HG03342 (cell line): ENCODE results near the gene PTGER1.

ENCODE experiments used
- ATAC-seq: cut with Tn5 transposase; IDR thresholded peaks from one replicate; pipeline ENCODE4 v1.9.1; 2021; ENCODE audit warnings: mild to moderate bottlenecking, moderate library complexity; ENCODE audit not compliant: unreplicated experiment

The PTGER1 gene

GRCh38 chr19:14503285-14503684 lies 28.1 kb upstream of the PTGER1 start:
- no peak for ATAC-seq

DNA sequence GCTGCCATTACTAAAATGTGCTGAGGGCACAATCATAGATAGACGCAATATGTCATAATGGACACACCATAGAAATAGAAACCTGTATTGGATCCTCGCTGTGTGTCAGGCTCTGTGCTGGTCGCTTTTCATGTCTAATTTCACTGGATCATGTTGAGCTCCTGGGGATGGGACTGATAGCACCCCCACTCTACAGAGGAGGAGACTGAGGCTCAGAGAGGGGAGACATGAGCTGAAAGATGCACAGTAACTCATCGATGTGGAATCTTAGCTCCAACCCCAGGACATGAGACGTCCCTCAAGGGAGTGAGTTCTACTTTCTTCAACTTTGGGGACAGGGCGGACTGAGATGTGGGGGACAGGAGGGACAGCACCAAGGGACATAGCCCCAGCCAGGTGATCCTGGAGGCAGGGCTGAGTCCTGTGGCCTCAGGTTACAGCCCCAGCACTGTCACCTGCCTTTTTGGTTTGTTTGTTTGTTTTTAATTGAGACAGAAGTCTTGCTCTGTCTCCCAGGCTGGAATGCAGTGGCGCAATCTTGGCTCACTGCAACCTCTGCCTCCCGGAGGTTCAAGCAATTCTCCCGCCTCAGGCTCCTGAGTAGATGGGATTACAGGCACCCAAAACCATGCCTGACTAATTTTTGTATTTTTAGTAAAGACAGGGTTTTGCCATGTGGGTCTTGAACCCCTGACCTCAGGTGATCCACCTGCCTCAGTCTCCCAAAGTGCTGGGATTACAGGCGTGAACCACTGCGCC lies 27.4 kb upstream of the PTGER1 start:
- no peak for ATAC-seq

DNA sequence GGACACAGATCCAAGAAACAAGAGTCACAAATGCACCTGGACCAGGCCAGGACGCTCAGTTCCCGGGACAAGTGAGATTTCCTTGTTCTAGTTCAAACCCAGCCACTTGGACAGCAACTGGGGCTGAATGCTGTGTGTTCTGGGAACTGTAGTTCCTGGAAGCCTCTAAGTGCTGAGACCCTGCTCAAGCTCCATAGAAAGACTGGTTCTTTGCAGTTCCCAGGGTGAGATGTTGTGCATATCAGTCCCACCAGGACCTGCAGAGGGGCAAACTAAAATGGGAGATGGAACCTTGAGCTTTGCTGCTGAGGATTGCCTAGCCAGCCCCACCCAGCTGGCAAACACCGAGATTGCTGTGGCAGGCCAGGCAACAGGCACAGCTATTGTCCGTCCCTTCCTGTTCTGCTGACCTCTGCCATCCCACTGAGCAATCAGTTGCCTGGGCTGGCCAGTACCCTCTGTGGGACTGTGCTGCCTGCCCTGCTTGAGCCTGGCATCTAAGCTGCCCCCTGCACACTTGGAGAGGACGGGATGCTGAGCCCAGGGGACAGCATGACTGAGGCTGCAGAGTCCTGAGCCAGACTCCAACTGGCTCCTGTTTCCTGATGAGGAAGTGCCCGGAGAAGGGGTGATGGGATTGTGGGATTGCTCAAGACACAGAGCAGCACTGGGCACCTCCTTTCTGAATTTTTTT lies 22.2 kb upstream of the PTGER1 start:
- ATAC-seq = no peak

DNA sequence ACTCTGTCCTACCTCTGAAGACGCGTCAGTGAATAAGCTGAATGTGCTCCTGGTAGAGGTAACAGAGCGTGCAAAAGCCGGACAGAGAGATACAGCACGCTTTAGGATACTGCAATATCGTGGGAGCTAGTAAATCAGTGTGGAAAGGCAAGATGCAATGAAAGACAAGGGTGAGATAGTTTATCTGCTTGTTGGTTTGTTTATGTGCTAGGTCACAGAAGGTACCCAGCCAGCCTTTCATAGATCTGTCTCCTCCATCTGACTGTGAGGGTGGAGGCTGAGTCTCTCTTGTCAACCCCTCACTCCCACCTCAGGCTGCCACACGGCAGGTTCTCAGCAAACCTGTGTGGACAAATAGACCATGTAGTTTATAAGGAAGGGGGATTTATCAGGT lies 21.7 kb upstream of the PTGER1 start:
- ATAC-seq = no peak

- no peak for ATAC-seq
Measured at GRCh38 chr19:14496029-14496833, 21.1 kb upstream of the PTGER1 start, which contains the start of gene GIPC1. GIPC1 (minus strand) TSS chr19:14496127; CDS start chr19:14482976, 13,151 bp downstream.

DNA sequence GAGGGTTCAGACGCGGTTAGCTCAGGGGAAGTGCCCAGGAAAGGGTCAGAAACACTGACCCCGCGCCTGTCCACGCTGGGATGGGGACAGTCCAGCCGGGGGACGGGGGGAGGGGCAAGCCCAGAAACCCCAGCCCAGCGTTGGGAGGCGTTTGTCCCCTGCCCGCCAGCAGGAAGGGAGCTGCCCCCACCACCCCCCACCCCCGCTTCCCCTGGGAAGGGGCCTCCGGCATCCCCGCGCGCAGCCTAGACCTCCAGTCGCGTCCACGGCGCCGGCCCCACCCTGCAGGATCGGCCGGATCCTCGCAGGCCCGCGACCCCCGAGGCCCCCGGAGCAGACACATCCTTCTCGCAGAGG lies 20.5 kb upstream of the PTGER1 start:
- no peak for ATAC-seq

GRCh38 chr19:14494910-14495671 lies 19.9 kb upstream of the PTGER1 start:
- ATAC-seq = no peak

DNA sequence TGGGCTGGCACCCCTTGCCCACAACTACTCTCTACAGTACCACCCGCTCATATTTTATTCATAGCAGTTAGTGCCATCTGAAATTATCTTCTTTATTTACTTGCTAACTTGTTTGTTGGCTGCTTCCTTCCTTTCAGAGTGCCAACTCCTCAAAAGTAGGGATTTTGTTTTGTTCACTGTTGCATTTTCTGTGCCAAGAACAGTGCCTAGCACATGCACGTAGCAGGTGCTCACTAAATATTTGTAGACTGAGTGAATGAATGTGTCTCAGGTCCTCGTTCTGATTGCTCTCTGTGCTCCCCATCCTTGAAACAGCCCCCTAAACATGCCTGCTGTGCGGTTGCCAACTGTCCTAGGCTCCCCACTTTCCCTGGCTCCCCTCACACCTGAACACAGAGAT lies 19.3 kb upstream of the PTGER1 start:
- no peak for ATAC-seq

DNA sequence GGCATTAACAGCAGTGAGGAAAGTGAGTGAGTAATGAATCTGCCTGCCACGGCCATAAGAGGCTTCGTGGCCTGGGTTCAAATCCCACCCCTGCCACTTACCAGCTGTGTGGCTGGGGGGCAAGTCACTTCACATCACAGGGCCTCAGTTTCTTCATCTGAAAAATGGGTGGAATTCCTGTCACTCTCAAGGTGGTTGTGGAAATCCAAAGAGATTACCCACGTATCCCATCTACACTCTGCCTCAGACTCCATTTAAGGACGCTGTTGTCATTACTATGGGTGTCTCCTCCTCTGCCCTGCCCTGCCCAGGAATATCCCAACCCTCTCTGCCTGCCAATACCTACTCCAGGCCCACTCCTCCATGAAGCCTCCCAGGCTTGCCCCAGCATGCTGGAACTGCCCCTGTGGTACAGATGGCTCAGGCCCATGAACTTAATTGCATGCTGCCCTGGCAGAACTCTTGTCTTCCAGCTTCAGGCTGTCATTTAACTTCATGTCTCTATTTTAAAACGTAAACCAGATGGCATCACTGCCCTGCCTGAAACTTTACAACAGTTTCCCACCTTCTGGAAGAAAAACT lies 17.7 kb upstream of the PTGER1 start:
- no peak for ATAC-seq

DNA sequence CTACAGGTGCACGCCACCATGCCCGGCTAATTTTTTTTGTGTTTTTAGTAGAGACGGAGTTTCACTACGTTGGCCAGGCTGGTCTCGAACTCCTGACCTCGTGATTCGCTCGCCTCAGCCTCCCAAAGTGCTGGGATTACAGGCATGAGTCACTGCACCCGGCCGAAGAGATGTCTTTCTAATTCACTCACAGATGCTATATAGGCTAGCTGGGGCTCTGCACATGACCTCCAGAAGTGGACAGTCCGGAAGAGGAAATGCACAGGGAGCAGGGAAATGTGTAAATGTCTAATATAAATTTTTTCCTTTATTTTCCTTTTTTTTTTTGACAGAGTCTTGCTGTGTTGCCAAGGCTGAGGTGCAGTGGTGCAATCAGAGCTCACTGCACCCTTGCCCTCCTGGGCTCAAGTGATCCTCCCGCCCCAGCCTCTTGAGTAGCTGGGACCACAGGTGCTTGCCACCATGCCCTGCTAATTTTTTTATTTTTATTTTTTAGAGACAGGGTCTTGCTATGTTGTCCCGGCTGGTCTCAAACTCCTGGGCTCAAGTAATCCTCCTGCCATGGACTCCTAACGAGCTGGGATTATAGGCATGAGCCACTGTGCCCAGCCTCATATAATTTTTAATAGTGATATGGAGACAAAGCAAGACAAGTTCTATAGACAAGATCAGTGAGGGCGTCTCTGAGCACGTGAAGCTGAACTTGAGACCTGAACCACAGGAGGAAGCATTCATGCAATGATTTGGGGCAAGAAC lies 12.4 kb upstream of the PTGER1 start:
- no peak for ATAC-seq

DNA sequence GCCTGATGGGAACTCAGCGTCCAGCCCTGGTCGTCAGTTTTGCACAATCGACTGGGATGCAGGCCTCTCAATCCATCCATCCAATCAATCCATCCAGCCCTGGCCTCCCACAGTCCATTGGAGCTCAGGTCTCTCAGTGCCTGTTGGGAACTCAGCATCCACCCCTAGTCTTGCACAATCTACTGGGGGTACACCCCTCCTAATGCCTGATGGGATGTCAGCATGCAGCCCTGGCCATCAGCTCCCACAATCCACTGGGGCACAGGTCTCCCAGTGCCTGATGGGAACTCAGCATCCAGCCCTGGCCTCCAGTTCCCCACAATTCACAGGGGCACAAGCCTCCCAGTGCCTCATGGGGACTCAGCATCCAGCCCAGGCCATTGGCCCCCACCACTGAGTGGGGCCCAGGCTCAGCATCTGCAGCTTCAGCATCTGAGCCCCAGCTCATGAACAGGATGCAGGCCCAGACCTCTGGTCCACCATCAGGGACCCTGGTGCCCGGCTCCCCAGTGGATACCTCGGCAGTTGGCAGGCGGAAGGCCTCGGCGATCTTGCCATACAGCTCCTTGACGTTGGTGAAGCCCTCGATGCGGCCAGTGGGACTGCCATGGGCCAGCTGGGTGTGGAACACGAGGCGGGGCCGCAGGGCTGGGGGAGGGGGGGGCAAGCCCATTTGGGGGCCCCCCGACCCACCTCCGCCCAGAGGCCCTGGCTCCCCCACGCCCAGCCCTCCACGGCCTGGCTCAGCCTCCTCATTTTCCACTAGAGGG lies 7.2 kb upstream of the PTGER1 start:
- ATAC-seq = no peak

- no peak for ATAC-seq
Measured at GRCh38 chr19:14480700-14481079, 5.5 kb upstream of the PTGER1 start.

DNA sequence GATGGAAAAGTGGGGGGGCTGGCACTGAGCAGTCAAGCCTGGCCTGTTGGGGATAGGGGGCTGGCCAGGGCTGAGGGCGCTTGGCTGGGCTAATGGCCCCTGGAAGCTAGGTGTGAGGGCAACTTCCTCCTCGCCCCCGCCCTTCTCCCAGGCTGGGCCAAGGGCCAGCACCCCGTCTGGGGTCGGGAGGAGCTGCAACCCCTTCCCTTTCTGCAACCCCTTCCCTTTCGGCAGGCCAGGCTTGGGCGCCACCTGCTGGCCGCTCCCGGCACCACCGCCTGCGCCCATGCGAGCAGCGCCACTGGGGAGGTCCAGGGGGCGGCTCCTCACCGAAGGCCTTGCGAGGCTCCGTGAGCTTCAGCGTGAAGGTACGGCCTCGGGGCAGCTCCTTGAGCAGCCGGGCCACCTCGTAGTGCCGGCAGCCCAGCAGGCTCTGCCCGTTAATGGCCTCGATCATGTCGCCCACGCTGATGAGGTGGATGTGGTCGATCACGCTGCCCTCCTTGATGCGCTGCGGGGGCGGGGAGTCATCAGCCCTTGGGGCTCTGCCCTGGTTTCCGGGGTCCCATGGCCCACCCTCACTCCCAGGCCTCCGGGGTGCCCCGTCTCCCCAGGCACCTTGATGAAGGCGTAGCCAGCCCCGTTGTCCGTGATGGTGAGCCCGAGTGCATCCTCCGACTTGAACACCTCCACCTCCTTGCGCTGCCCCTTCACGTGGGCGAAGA lies 5.0 kb upstream of the PTGER1 start:
- no peak for ATAC-seq

- no peak for ATAC-seq
Measured at GRCh38 chr19:14479309-14479974, 4.3 kb upstream of the PTGER1 start.

GRCh38 chr19:14478113-14478545 lies 3.0 kb upstream of the PTGER1 start:
- ATAC-seq = no peak

DNA sequence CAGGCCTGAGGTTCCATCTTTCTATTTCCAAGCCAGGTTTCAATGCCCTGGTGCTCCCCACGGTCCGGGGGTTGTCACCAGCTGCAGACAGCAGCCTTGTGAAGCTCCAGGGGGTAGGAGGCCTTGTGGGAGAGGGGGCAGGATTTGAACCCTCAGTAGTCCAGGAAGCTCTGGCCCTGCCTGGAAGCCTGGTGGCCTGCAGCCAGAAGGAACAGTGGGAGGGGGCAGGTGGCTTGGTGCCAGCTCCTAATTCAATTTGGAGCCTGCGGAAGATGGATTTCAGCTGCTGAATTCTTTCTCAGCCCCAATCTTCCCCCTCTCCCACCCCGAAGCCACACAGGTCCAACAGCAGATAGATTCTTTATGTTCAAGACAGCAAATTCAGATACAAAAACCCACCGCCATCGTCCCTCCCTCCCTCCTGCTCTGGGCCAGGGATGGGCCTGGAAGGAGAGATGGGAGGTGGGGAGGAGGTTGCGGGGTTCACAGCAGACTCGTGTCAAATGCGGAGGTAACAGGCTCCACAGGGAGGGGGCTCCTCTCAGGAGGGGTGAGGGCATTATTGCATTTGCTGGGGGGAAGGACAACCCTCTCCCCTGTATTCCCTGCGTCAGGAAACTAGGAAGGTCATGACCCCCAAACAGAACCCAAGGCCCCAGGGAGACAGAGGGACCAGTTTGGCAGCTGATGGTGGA lies 2.4 kb upstream of the PTGER1 start:
- ATAC-seq = no peak

GRCh38 chr19:14476673-14477401 lies 1.7 kb upstream of the PTGER1 start:
- no peak for ATAC-seq
